ENCODE data around the gene GALNT9. TPM values are rescaled to one million over a fixed set of nuclear protein-coding genes. Genes with fewer than 3 reads are reported as not detected.

Gene GALNT9
- total and polyA plus RNA-seq, 2 donors (not counting 1 experiment from before 2014, with no cell fraction given): 0.10 to 2.8 TPM

DNA sequence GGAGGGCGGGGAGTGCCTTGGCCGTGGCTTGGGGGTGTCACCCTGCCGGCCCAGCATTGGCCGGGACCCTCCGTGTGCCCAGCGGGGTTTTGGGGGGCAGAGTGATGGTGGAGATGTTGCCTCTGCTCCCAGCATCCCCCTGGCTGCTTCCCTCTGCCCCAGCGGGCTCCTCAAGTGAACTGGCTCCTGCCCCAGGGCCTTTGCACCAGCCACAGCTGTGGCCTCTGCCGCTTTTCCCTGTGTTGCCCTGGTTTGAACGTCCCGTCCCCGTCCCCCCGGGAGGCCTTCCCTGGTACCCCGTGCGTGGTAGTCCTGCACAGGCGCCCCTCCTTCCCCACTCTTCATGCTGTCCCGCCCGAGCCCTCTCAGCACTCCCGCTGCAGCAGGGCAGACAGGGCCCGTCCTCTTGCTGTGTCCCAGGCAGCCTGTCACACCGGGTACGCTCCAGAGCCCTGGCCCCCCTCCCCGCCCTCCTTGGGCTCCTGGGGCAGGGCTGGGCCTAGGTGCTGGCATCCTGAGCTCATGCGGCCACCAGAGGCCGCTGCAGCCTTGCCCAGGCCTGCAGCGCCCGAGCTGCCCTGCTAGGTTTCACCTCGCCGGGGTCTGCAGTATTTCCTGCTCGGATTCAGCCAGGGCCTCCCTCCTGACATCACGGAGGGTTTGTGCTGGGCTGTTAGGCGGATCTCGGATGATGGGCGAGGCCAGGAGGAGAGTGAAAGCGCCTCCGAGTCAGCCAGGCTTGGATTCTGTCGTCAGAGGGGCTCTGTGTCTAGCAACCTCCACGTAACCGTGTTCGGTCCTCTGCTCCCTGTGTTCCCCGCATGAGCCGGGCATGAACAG is 175.7 kb downstream of the GALNT9 start:
- H2AFZ ChIP-seq (ENCODE audit: low read length): no peak overlapping the region
- H3K27me3 ChIP-seq (ENCODE audit: control insufficient read depth, insufficient read depth, low read length): no peaks in the 10 kb centered on the region
- no peaks in the 10 kb centered on the region for H4K20me1 ChIP-seq (ENCODE audit: control insufficient read depth, extremely low read depth, insufficient read depth, low read length)
- no peak overlapping the region for H3K9ac ChIP-seq (ENCODE audit: insufficient read depth, low read length)
- no peak for TF ChIP-seq EZH2 (IDR thresholded peaks at IDR 0.05; ENCODE audit: low read length, missing control alignments)
- TF ChIP-seq, protein P1, sequence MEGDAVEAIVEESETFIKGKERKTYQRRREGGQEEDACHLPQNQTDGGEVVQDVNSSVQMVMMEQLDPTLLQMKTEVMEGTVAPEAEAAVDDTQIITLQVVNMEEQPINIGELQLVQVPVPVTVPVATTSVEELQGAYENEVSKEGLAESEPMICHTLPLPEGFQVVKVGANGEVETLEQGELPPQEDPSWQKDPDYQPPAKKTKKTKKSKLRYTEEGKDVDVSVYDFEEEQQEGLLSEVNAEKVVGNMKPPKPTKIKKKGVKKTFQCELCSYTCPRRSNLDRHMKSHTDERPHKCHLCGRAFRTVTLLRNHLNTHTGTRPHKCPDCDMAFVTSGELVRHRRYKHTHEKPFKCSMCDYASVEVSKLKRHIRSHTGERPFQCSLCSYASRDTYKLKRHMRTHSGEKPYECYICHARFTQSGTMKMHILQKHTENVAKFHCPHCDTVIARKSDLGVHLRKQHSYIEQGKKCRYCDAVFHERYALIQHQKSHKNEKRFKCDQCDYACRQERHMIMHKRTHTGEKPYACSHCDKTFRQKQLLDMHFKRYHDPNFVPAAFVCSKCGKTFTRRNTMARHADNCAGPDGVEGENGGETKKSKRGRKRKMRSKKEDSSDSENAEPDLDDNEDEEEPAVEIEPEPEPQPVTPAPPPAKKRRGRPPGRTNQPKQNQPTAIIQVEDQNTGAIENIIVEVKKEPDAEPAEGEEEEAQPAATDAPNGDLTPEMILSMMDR (conservative IDR thresholded peaks at IDR 0.05 in 1 of 2, IDR thresholded peaks at IDR 0.05 in 1 of 2; ENCODE audit: low read depth in 1 of 2, low read length in 2 of 2): peak; percentile 81 to 85
- peaks cover 14% of the 10 kb centered on the region for H3K36me3 ChIP-seq (ENCODE audit: control insufficient read depth, insufficient read depth, low read length)
- peak overlapping the region; percentile 71 for H3K4me2 ChIP-seq (ENCODE audit: extremely low read depth, insufficient read depth, low read length)
- H3K79me2 ChIP-seq (ENCODE audit: control insufficient read depth, insufficient read depth, low read length): no peaks in the 10 kb centered on the region
- DNase-seq (ENCODE audit: low read depth in 2 of 2): peak; percentile 59 to 71
- H3K4me3 ChIP-seq (replicated peaks in 1 of 4; ENCODE audit: control extremely low read depth in 1 of 4, insufficient read depth in 1 of 4, low read depth in 3 of 4, low read length in 4 of 4): peak overlapping the region in 1 of 4 experiments; percentile 17
- H3K27ac ChIP-seq (ENCODE audit: insufficient read depth, low read length): no peak overlapping the region
- H3K4me1 ChIP-seq (ENCODE audit: control insufficient read depth, extremely low read depth, insufficient read depth, low read length): no peaks in the 10 kb centered on the region
- H3K9me3 ChIP-seq (ENCODE audit: control insufficient read depth, insufficient read depth, low read depth, low read length): peaks cover 12% of the 10 kb centered on the region

DNA sequence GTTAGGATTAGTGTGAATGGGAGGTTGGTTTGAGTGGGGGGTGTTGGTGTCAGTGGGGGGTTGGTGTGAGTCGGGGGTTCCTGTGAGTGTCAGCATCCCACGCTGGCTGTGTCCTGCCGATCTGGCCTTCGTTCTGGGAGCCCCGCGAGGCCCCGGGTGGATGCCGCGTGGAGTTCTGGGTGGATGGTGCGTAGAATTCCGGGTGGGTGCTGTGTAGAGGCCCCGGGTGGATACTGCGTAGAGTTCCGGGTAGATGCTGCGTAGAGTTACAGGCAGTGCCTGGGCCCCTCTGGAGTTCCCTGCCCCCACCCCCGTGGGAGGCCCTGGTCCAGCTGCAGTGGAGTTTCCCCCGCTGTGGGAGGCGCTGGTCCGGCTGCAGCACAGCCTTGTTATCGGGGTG is 176.4 kb downstream of the GALNT9 start:
- Histone ChIP-seq H3K9me3 (ENCODE audit: control insufficient read depth, insufficient read depth, low read depth, low read length) (peaks cover 12% of the 10 kb centered on the region), H3K4me3 (replicated peaks in 1 of 4; ENCODE audit: control extremely low read depth in 1 of 4, insufficient read depth in 1 of 4, low read depth in 3 of 4, low read length in 4 of 4) (no peak overlapping the region), H3K9ac (ENCODE audit: insufficient read depth, low read length) (no peak overlapping the region), H3K27me3 (ENCODE audit: control insufficient read depth, insufficient read depth, low read length) (no peaks in the 10 kb centered on the region), H3K36me3 (ENCODE audit: control insufficient read depth, insufficient read depth, low read length) (peaks cover 13% of the 10 kb centered on the region), H3K27ac (ENCODE audit: insufficient read depth, low read length) (no peak overlapping the region), H2AFZ (ENCODE audit: low read length) (no peak overlapping the region), H3K4me1 (ENCODE audit: control insufficient read depth, extremely low read depth, insufficient read depth, low read length) (no peaks in the 10 kb centered on the region), H3K4me2 (ENCODE audit: extremely low read depth, insufficient read depth, low read length) (no peak overlapping the region), H3K79me2 (ENCODE audit: control insufficient read depth, insufficient read depth, low read length) (no peaks in the 10 kb centered on the region), H4K20me1 (ENCODE audit: control insufficient read depth, extremely low read depth, insufficient read depth, low read length) (no peaks in the 10 kb centered on the region)
- DNase-seq (ENCODE audit: low read depth in 2 of 2): no peak
- TF ChIP-seq, protein P1 (conservative IDR thresholded peaks at IDR 0.05 in 1 of 2, IDR thresholded peaks at IDR 0.05 in 1 of 2; ENCODE audit: low read depth in 1 of 2, low read length in 2 of 2): no peak
- TF ChIP-seq EZH2 (IDR thresholded peaks at IDR 0.05; ENCODE audit: low read length, missing control alignments): no peak

DNA sequence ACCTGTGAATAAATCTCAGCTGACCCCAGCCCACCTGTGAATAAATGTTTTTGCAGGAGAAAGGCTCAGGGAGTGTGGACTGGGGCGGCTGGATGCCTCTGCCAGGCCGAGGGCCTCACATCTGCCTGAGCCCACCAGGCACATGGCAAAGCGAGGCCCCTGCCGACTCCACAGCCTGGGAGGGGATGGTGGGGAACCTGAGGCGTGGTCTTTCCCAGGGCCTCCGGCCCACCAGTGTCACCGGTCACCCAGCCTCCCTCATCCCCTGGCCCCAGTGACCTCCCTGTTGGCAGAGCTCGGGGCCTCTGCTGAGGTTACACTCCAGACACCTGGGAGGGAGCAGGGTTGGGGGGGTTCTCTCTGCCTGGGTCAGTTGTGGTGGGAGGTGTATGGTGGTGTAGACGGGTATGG is 177.0 kb downstream of the GALNT9 start:
- H3K27ac ChIP-seq (ENCODE audit: insufficient read depth, low read length): no peak overlapping the region
- no peak for DNase-seq (ENCODE audit: low read depth in 2 of 2)

More for the DNA sequence above, 177.0 kb downstream of the GALNT9 start:
- Histone ChIP-seq H3K4me2 (ENCODE audit: extremely low read depth, insufficient read depth, low read length) (no peak overlapping the region), H2AFZ (ENCODE audit: low read length) (no peak overlapping the region), H3K9me3 (ENCODE audit: control insufficient read depth, insufficient read depth, low read depth, low read length) (peaks cover 10% of the 10 kb centered on the region), H3K4me3 (replicated peaks in 1 of 4; ENCODE audit: control extremely low read depth in 1 of 4, insufficient read depth in 1 of 4, low read depth in 3 of 4, low read length in 4 of 4) (no peak overlapping the region), H3K79me2 (ENCODE audit: control insufficient read depth, insufficient read depth, low read length) (no peaks in the 10 kb centered on the region), H3K27me3 (ENCODE audit: control insufficient read depth, insufficient read depth, low read length) (no peaks in the 10 kb centered on the region), H4K20me1 (ENCODE audit: control insufficient read depth, extremely low read depth, insufficient read depth, low read length) (no peaks in the 10 kb centered on the region), H3K4me1 (ENCODE audit: control insufficient read depth, extremely low read depth, insufficient read depth, low read length) (no peaks in the 10 kb centered on the region), H3K36me3 (ENCODE audit: control insufficient read depth, insufficient read depth, low read length) (peaks cover 10% of the 10 kb centered on the region), H3K9ac (ENCODE audit: insufficient read depth, low read length) (no peak overlapping the region)
- no peak for TF ChIP-seq EZH2 (IDR thresholded peaks at IDR 0.05; ENCODE audit: low read length, missing control alignments)
- TF ChIP-seq, protein P1 (conservative IDR thresholded peaks at IDR 0.05 in 1 of 2, IDR thresholded peaks at IDR 0.05 in 1 of 2; ENCODE audit: low read depth in 1 of 2, low read length in 2 of 2): no peak
